ENCODE results near the gene IFNLR1. TPM values are rescaled to one million over a fixed set of nuclear protein-coding genes. Genes with fewer than 3 reads are reported as not detected.

IFNLR1 gene
- total RNA-seq, 1 donor from 2014 or later: 2.3 TPM

- no peak for DNase-seq (ENCODE audit: low spot score)
- intact Hi-C loops (cut with DNase I): loop anchor here (10.0 kb wide), 1 partner anchor 189 kb away; no protein-coding TSS in a partner anchor
Observed at GRCh38 chr1:24113641-24114033, 73.5 kb downstream of the IFNLR1 start.

- intact Hi-C loops (cut with DNase I): loop anchor here (2.0 to 10.0 kb wide), 2 partner anchors 35 to 187 kb away; no protein-coding TSS in a partner anchor
- DNase-seq (ENCODE audit: low spot score): peak; percentile 89
Observed at GRCh38 chr1:24111996-24112779, 74.9 kb downstream of the IFNLR1 start, which contains the start of gene MYOM3. Gene MYOM3 (minus strand): TSS chr1:24112135. CDS start chr1:24108636, 3,499 bp downstream.

- intact Hi-C loops (cut with DNase I): loop anchor here (2.0 to 10.0 kb wide), 2 partner anchors 35 to 187 kb away; no protein-coding TSS in a partner anchor
Observed at GRCh38 chr1:24111262-24111995, 75.7 kb downstream of the IFNLR1 start.

DNA sequence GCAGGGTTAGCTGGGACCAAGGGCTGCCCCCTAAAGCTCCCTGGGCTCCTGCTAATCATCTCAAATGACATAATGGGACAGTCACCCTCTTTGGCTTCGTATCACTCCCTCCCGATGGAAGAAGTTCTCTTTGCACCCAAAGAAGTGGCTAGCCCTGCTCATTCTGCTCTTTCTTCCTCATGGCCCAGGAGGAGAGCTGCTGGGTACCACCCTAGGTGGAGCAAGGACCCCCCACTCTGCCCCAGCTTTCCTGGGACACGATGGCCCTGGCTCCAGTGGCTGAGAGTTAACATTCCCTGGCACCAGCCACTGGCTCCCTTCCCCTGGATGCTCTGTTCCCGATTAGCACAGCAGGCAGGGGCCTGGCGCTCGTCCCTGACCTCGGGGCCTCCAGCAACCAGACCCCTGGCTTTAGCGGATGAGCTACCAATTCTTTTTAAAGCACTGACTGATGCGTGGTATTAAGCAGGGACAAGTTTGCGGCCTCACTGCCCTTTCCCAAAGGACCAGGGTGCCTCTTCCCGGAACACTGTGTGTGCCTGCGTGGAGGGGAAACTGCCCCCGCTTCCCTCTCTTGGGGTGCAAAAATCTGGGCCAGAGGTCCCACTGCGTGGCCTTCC lies 76.3 kb downstream of the IFNLR1 start:
- intact Hi-C loops (cut with DNase I): loop anchor here (2.0 to 10.0 kb wide), 2 partner anchors 34 to 186 kb away; no protein-coding TSS in a partner anchor
- peak; percentile 90 for DNase-seq (ENCODE audit: low spot score)

More at GRCh38 chr1:24111262-24111995, 75.7 kb downstream of the IFNLR1 start:
- DNase-seq (ENCODE audit: low spot score): no peak

DNA sequence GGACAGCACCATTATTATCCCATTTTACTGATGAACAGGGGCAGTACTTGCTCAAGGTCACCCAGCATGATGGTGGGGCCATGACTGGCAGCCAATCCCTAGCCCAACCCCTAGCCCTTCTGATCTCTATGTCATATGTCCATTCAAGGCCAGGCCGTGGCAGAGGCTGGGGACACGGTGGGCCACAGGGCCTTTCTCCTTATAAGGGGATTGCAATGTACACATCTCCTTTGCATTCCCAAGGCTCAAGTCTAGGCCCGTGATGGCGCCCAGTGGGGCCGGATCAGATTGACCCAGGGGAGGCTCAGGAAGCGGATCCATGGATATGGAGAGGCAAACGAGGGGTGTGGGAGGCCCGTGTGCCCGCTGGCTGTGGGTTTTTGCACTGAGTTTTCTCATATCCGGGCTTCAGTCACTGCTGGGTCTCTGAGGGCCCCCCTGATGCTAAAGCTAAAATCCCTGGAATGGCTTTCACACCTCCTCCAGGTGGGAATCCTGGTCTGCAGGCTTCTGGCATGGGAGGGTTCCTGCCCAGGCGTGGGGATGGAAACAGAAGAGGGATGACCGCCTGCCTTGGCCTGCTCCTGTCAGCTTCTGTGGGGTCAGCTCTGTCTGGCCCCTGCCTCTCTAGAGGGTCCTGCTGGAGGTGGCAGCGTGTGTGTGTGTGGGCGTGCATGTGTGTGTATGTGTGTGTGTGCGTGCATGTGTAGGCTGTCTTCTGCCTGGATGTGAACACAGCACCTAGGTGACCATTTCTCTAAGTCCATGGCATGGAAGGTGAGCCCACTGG lies 77.2 kb downstream of the IFNLR1 start:
- no peak for DNase-seq (ENCODE audit: low spot score)
- intact Hi-C loops (cut with DNase I): loop anchor here (2.0 to 10.0 kb wide), 2 partner anchors 33 to 185 kb away; no protein-coding TSS in a partner anchor

- no peak for DNase-seq (ENCODE audit: low spot score)
- intact Hi-C loops (cut with DNase I): no loop called here
Observed at GRCh38 chr1:24109166-24109483, 78.0 kb downstream of the IFNLR1 start.

GRCh38 chr1:24108334-24109165 lies 78.5 kb downstream of the IFNLR1 start:
- DNase-seq (ENCODE audit: low spot score): no peak
- intact Hi-C loops (cut with DNase I): no loop called here

DNA sequence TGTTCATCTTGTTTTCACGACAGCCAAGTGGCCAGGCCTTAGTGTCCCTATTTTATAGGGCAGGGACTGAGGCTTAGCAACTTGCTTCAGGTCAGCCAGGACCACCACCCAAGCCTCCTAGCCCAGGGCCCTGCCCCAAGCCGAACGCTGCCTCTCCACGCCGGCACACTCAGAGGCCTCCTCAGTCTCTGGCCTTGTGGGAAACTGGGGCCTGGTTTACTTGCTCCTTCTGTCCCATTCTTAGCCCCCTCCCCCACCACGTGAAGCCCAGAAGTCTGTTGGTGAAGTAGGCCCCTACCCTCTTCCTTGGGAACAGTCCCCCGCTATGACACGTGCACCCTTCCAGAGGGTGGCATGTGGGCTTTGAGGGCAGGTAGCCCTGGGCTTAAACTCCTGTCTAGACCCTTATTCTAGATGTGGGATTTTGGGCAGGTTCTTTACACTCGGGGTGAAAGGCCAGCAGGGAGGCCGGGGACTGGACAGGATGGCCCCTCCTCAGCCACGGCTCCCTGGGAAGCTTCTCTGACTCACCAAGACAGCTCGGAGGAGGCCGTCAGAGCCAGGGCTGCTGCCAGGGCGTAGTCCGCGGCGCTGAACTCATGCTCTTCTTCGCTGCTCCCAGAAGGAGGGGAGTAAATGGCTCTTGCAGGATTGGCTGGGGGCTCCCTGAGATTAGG lies 79.5 kb downstream of the IFNLR1 start:
- no peak for DNase-seq (ENCODE audit: low spot score)
- intact Hi-C loops (cut with DNase I): no loop called here

GRCh38 chr1:24105368-24106160 lies 81.5 kb downstream of the IFNLR1 start:
- intact Hi-C loops (cut with DNase I): no loop called here
- DNase-seq (ENCODE audit: low spot score): no peak

- intact Hi-C loops (cut with DNase I): no loop called here
Observed at GRCh38 chr1:24104854-24105253, 82.2 kb downstream of the IFNLR1 start.

More at GRCh38 chr1:24104854-24105253, 82.2 kb downstream of the IFNLR1 start:
- DNase-seq (ENCODE audit: low spot score): no peak

Other genes with a start within 250 kb of the IFNLR1 start
- 80.0 TPM for gene PNRC2, start 227.5 kb downstream of the IFNLR1 start, total RNA-seq
- gene SRSF10, start 207.0 kb downstream of the IFNLR1 start, total RNA-seq: 63.4 TPM
- 249 TPM for gene MYOM3, start 75.2 kb downstream of the IFNLR1 start, total RNA-seq
- gene IL22RA1, start 44.1 kb downstream of the IFNLR1 start, total RNA-seq: 0.35 TPM
- gene GRHL3, start 132.1 kb upstream of the IFNLR1 start, total RNA-seq: not detected
- 5.2 TPM for gene STPG1, start 226.5 kb upstream of the IFNLR1 start, total RNA-seq
- gene NIPAL3, start 228.5 kb upstream of the IFNLR1 start, total RNA-seq: 21.3 TPM